HG03439 (cell line): ENCODE measurements around the gene CSAG1.
"Not testable (repeated sequence)": the region's sequence is repeated elsewhere in the genome, so short reads cannot be mapped to it uniquely, and the experiment has no call there.

ENCODE experiments used
- ATAC-seq: cut with Tn5 transposase; IDR thresholded peaks from one replicate; pipeline ENCODE4 v1.9.1; 2021; ENCODE audit warnings: mild to moderate bottlenecking, moderate library complexity; ENCODE audit not compliant: unreplicated experiment

The CSAG1 gene, protein sequence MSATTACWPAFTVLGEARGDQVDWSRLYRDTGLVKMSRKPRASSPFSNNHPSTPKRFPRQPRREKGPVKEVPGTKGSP

DNA sequence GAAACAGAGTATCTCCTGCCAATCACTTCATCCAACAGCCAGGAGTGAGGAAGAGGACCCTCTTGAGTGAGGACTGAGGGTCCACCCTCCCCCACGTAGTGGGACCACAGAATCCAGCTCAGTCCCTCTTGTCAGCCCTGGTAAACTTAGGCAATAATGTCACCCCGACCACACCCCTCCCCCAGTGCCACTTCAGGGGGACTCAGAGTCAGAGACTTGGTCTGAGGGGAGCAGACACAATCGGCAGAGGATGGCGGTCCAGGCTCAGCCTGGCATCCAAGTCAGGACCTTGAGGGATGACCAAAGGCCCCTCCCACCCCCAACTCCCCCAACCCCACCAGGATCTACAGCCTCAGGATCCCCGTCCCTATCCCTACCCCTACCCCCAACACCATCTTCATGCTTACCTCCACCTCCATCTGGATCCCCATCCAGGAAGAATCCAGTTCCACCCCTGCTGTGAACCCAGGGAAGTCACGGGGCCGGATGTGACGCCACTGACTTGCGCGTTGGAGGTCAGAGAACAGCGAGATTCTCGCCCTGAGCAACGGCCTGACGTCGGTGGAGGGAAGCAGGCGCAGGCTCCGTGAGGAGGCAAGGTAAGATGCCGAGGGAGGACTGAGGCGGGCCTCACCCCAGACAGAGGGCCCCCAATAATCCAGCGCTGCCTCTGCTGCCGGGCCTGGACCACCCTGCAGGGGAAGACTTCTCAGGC is at the start of gene CSAG1, which contains the start of gene MAGEA12:
Gene CSAG1 (minus strand): TSS at position 461 of the 715 bp plus-strand sequence. CDS start 1,261 bp downstream, outside the sequence.
Gene MAGEA12 (plus strand): TSS at position 497 of the 715 bp plus-strand sequence. CDS start 2,405 bp downstream, outside the sequence.
- no peak for ATAC-seq

DNA sequence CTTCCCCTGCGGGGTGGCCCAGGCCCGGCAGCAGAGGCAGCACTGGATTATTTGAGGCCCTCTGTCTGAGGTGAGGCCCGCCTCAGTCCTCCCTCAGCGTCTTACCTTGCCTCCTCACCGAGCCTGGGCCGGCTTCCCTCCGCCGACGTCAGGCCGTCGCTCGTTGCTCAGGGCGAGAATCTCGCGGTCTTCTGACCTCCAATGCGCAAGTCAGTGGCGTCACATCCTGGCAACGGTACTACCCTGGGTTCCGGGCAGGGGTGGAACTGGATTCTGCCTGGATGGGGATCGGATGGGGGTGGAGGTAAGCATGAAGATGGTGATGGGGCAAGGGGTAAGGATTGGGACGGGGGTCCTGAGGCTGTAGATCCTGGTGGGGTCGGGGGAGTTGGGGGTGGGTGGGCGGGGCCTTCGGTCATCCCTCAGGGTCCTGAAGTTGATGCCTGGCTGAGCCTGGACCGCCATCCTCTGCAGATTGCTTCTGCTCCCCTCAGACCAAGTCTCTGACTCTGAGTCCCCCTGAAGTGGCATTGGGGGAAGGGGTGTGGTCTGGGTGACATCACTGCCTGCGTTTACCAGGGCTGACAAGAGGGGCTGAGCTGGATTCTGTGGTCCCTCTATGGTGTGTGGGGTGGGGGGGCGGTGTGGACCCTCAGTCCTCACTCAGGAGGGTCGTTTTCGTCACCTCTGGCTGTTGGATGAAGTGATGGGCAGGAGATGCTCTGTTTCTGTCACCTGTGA is 36.2 kb upstream of the CSAG1 start, which contains the start of gene MAGEA6:
Gene MAGEA6 (minus strand): TSS at position 141 of the 741 bp plus-strand sequence. CDS start 2,039 bp downstream, outside the sequence.
- not testable (repeated sequence) for ATAC-seq

DNA sequence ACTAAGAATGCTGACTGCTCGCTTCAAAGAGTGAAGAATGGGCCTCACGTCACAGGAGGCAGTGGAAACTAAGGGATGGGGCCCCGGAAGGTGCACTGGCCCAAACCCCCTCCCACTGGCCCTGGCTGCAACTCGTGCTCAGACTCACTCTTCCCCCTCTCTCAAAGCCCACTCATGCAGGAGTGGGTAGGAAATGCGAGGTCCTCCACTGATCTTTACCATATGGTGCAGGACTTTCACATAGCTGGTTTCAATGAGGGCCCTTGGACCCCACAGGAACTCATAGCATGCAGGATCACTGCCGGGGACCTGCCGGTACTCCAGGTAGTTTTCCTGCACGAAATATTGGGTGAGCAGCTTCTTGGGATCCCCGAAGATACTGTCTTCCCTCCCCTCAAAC is 33.0 kb upstream of the CSAG1 start:
- not testable (repeated sequence) for ATAC-seq

DNA sequence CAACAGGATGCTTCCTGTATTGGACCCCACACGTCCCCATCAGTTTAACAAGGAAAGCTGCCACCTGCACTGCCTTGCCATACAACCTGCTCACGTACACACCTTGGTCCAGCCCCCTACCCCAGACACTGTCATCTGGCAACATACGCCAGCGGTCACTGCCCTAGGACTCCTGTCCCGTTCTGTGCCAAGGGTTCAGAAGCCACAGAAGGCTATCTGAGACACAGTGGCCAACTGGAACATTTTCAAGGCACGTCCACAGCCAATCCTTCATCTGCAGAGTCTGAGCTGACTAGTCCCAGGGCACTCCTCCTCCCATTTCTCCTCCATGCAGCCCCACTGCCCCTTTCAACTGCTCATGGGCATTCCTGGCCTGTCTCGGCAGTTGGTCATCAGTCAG is 28.1 kb upstream of the CSAG1 start:
- not testable (repeated sequence) for ATAC-seq

DNA sequence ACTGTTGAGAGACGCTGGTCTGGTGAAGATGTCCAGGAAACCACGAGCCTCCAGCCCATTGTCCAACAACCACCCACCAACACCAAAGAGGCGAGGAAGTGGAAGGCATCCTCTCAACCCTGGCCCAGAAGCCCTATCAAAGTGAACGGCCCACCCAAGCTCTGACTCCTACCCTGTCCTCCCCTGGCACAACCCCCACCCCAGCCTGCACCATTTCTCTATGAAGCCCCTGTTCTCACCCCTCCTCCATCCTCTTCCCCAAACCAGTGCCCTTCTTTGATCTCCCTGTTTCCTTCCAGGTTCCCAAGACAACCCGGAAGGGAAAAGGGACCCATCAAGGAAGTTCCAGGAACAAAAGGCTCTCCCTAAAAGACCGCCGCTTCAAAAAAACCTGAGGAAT is 26.0 kb upstream of the CSAG1 start:
- ATAC-seq = not testable (repeated sequence)

DNA sequence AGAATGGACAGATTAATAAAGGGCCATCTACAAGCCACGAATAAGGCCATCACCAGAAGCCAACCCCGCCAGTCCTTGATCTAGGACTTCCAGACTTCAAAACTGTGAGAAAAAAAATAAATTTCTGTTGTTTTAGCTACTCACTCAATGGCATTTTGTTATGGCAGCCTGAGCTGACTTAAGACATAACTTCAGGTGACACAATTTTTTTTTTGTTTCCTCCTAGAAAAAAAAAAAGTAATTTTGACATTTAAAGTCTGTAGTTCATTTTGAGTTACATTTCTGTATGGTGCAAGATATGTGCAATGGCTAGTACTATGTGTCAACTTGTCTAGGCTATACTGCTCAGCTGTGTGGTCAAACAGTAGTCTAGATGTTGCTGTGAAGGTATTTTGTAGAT is 25.4 kb upstream of the CSAG1 start, which contains the start of gene CSAG3:
Gene CSAG3 (plus strand): TSS at position 301 of the 400 bp plus-strand sequence.
- not testable (repeated sequence) for ATAC-seq

DNA sequence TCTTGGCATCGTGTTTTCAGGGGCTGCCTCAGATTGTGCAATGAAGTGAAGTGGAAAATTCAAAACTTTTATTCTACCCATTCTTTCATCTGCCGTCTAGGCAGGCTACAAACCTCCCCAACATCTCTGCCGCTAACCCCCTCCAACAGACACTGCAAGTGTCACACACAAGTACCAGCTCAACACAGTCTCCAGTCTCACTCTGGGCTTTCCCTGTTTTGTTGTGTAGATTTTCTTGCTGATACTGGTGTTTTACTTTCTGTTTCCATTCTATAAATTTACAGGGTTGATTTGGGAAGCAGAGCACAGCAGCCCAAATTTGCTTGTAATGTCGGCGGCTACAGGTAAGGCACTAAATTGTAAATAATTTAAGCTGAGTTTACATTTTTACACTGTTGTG is 21.4 kb upstream of the CSAG1 start:
- not testable (repeated sequence) for ATAC-seq

DNA sequence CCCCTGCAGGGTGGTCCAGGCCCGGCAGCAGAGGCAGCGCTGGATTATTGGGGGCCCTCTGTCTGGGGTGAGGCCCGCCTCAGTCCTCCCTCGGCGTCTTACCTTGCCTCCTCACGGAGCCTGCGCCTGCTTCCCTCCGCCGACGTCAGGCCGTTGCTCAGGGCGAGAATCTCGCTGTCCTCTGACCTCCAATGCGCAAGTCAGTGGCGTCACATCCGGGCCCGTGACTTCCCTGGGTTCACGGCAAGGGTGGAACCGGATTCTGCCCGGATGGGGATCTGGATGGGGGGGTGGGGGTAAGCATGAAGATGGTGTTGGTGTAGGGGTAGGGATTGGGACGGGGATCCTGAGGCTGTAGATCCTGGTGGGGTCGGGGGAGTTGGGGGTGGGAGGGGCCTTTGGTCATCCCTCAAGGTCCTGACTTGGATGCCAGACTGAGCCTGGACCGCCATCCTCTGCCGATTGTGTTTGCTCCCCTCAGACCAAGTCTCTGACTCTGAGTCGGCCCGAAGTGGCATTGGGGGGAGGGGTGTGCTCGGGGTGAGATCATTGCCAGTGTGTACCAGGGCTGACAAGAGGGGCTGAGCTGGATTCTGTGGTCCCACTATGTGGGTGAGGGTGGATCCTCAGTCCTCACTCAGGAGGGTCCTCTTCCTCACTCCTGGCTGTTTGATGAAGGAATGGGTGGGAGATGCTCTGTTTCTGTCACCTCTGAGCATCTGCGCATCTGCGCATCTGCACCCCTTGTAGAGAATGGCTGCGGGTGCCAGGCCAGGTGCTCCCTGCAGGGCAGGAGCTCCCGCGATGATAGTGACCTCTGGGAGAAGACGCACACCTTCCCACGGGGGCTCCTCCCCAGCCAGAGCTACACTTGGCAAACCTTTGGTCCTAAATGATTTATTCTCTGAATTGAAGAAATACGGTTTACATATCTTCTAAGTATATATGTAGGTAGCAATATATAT is 20.4 kb upstream of the CSAG1 start, which contains the start of gene MAGEA2:
Gene MAGEA2 (minus strand): TSS at position 157 of the 965 bp plus-strand sequence. CDS start 2,479 bp downstream, outside the sequence.
- not testable (repeated sequence) for ATAC-seq

DNA sequence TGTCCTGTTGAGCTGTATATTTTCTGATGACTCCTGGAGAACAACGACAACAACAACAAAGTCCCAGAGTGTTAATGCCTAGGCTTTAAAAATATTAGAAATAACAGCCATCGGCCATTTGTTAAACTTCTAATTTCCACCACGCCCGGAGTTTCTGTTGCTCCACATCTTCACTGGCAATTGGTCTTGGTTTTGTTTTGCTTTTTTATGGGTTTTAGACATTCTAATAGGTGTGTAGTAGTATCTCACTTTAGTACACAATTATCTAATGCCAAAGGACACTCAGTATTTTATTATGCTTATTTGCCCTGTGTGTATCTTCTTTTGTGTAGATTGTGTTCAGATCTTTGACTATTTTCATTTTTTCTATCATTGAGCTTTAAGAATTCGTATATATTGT is 5.0 kb upstream of the CSAG1 start:
- no peak for ATAC-seq

DNA sequence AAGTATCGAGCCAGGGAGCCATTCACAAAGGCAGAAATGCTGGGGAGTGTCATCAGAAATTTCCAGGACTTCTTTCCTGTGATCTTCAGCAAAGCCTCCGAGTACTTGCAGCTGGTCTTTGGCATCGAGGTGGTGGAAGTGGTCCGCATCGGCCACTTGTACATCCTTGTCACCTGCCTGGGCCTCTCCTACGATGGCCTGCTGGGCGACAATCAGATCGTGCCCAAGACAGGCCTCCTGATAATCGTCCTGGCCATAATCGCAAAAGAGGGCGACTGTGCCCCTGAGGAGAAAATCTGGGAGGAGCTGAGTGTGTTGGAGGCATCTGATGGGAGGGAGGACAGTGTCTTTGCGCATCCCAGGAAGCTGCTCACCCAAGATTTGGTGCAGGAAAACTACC is 3.0 kb upstream of the CSAG1 start:
- ATAC-seq = not testable (repeated sequence)

DNA sequence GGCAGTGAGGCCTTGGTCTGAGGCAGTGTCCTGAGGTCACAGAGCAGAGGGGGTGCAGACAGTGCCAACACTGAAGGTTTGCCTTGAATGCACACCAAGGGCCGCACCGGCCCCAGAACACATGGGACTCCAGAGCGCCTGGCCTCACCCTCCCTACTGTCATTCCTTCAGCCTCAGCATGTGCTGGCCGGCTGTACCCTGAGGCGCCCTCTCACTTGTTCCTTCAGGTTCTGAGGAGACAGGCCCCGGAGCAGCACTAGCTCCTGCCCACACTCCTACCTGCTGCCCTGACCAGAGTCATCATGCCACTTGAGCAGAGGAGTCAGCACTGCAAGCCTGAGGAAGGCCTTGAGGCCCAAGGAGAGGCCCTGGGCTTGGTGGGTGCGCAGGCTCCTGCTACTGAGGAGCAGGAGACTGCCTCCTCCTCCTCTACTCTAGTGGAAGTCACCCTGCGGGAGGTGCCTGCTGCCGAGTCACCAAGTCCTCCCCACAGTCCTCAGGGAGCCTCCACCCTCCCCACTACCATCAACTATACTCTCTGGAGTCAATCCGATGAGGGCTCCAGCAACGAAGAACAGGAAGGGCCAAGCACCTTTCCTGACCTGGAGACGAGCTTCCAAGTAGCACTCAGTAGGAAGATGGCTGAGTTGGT is 2.5 kb upstream of the CSAG1 start:
- ATAC-seq = no peak

DNA sequence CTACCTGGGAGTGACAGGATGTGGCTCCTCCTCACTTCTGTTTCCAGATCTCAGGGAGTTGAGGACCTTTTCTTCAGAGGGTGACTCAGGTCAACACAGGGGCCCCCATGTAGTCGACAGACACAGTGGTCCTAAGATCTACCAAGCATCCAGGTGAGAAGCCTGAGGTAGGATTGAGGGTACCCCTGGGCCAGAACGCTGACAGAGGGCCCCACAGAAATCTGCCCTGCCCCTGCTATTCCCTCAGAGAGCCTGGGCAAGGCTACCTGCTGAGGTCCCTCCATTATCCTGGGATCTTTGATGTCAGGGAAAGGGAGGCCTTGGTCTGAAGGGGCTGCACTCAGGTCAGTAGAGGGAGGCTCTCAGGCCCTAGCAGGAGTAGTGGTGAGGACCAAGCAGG is 1.6 kb upstream of the CSAG1 start:
- ATAC-seq = no peak

DNA sequence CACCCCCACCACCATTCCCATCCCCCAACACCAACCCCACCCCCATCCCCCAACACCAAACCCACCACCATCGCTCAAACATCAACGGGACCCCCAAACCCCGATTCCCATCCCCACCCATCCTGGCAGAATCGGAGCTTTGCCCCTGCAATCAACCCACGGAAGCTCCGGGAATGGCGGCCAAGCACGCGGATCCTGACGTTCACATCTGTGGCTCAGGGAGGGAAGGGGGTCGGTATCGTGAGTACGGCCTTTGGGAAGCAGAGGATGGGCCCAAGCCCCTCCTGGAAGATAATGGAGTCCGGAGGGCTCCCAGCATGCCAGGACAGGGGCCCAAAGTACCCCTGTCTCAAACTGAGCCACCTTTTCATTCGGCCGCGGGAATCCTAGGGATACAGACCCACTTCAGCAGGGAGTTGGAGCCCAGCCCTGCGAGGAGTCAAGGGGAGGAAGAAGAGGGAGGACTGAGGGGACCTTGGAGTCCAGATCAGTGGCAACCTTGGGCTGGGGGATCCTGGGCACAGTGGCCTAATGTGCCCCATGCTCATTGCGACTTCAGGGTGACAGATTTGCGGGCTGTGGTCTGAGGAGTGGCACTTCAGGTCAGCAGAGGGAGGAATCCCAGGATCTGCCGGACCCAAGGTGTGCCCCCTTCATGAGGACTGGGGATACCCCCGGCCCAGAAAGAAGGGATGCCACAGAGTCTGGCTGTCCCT is 780 bp upstream of the CSAG1 start:
- not testable (repeated sequence) for ATAC-seq

DNA sequence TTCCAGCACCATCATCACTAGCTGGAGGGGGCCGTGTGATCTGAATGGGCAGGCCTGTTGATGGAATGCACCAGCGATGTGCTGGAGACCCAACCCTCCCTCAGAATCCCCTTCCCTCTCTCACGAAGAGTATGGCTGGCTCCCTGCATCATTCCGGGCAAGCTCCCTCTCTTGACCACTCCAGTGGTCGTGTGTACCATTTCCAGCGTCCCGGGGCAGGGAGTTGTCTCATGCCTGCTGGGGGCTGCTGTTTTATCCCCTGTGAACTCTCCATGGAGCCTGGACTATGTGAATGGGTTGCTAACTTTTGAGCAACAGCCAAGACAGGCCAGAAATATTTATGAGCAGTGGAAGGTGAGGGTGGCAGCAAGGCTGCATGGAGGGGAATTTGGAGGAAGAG is 8.1 kb downstream of the CSAG1 start:
- no peak for ATAC-seq

DNA sequence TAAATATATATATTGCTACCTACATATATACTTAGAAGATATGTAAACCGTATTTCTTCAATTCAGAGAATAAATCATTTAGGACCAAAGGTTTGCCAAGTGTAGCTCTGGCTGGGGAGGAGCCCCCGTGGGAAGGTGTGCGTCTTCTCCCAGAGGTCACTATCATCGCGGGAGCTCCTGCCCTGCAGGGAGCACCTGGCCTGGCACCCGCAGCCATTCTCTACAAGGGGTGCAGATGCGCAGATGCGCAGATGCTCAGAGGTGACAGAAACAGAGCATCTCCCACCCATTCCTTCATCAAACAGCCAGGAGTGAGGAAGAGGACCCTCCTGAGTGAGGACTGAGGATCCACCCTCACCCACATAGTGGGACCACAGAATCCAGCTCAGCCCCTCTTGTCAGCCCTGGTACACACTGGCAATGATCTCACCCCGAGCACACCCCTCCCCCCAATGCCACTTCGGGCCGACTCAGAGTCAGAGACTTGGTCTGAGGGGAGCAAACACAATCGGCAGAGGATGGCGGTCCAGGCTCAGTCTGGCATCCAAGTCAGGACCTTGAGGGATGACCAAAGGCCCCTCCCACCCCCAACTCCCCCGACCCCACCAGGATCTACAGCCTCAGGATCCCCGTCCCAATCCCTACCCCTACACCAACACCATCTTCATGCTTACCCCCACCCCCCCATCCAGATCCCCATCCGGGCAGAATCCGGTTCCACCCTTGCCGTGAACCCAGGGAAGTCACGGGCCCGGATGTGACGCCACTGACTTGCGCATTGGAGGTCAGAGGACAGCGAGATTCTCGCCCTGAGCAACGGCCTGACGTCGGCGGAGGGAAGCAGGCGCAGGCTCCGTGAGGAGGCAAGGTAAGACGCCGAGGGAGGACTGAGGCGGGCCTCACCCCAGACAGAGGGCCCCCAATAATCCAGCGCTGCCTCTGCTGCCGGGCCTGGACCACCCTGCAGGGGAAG is 19.4 kb downstream of the CSAG1 start, which contains the start of gene MAGEA2B:
Gene MAGEA2B (plus strand): TSS at position 814 of the 973 bp plus-strand sequence. CDS start 2,479 bp downstream, outside the sequence.
- ATAC-seq = not testable (repeated sequence)

DNA sequence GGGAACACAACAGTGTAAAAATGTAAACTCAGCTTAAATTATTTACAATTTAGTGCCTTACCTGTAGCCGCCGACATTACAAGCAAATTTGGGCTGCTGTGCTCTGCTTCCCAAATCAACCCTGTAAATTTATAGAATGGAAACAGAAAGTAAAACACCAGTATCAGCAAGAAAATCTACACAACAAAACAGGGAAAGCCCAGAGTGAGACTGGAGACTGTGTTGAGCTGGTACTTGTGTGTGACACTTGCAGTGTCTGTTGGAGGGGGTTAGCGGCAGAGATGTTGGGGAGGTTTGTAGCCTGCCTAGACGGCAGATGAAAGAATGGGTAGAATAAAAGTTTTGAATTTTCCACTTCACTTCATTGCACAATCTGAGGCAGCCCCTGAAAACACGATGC is 20.3 kb downstream of the CSAG1 start:
- ATAC-seq = not testable (repeated sequence)

DNA sequence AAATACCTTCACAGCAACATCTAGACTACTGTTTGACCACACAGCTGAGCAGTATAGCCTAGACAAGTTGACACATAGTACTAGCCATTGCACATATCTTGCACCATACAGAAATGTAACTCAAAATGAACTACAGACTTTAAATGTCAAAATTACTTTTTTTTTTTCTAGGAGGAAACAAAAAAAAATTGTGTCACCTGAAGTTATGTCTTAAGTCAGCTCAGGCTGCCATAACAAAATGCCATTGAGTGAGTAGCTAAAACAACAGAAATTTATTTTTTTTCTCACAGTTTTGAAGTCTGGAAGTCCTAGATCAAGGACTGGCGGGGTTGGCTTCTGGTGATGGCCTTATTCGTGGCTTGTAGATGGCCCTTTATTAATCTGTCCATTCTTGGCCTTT is 24.3 kb downstream of the CSAG1 start, which contains the start of gene CSAG2:
Gene CSAG2 (minus strand): TSS at position 101 of the 400 bp plus-strand sequence. CDS start 161 bp downstream, outside the sequence.
- ATAC-seq = not testable (repeated sequence)

DNA sequence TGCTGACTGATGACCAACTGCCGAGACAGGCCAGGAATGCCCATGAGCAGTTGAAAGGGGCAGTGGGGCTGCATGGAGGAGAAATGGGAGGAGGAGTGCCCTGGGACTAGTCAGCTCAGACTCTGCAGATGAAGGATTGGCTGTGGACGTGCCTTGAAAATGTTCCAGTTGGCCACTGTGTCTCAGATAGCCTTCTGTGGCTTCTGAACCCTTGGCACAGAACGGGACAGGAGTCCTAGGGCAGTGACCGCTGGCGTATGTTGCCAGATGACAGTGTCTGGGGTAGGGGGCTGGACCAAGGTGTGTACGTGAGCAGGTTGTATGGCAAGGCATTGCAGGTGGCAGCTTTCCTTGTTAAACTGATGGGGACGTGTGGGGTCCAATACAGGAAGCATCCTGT is 27.0 kb downstream of the CSAG1 start:
- ATAC-seq = not testable (repeated sequence)
